HEK293 (cell line): ENCODE data around the gene SLC10A6.

Experiments used
- KLF9 ChIP-seq: fragments of 450-650 bp; formaldehyde crosslinking; IDR thresholded peaks from 2 replicates; pipeline ENCODE4 v1.5.1; 2016; ENCODE audit warnings: missing biosample characterization, missing genetic modification characterization, low read depth
- TSHZ1 ChIP-seq: fragments of 450-650 bp; formaldehyde crosslinking; IDR thresholded peaks from 2 replicates; pipeline ENCODE4 v1.5.1; 2016; ENCODE audit warnings: missing biosample characterization, missing genetic modification characterization, borderline replicate concordance
- ZNF624 ChIP-seq: fragments of 450-650 bp; formaldehyde crosslinking; IDR thresholded peaks from 2 replicates; pipeline ENCODE4 v1.5.1; 2017; ENCODE audit warnings: missing biosample characterization, missing genetic modification characterization
- ZNF792 ChIP-seq: fragments of 450-650 bp; formaldehyde crosslinking; IDR thresholded peaks from 2 replicates; pipeline ENCODE4 v1.5.1; 2016; ENCODE audit warnings: missing biosample characterization, missing genetic modification characterization

DNA sequence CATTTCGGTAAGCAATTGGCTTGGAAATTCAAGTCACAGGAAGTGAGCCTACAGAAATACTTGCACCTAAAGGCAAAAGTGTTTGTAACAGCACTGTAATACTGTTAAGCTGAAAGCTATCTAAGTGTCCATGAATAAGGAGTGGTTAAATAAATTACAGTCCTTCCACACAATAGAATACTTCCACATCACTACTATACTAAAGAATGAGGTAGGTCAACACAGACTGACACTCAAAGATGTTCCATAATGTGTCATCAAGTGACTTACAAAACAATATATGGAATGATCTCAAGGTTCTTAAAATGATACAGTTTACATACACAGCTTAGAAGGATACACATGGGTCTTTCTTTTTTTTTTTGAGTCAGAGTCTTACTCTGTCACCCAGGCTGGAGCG lies 27.0 kb downstream of the SLC10A6 start:
- no peak for TF ChIP-seq KLF9 (tag by site-specific recombination)
- no peak for TF ChIP-seq ZNF792 (tag by site-specific recombination)
- no peak for TF ChIP-seq ZNF624 (tag by site-specific recombination)
- no peak for TF ChIP-seq TSHZ1 (tag by site-specific recombination)
